MG63 (cell line): ENCODE results near the gene ENG. TPM values are rescaled to one million over a fixed set of nuclear protein-coding genes. Genes with fewer than 3 reads are reported as not detected.
A peak's percentile ranks its signal among the peaks of the same experiment; 100 is the strongest.

ENCODE experiments used
- DNase-seq: peaks from one replicate; pipeline ENCODE4 v3.0.0-alpha.2; 2020
- H3K27me3 ChIP-seq: fragments of 250-450 bp; sonication (Bioruptor Pico); 2 replicates; pipeline ENCODE4 v1.5.1; 2020; ENCODE audit warnings: mild to moderate bottlenecking, moderate library complexity
- H3K36me3 ChIP-seq: fragments of 250-450 bp; sonication (Bioruptor Pico); 2 replicates; pipeline ENCODE4 v1.5.1; 2020; ENCODE audit warnings: mild to moderate bottlenecking, moderate library complexity
- H3K4me3 ChIP-seq: fragments of 250-450 bp; sonication (Bioruptor Pico); 2 replicates; pipeline ENCODE4 v1.5.1; 2020; ENCODE audit warnings: mild to moderate bottlenecking, moderate library complexity
- H3K9me3 ChIP-seq: fragments of 250-450 bp; sonication (Bioruptor Pico); 2 replicates; pipeline ENCODE4 v1.5.1; 2020; ENCODE audit warnings: mild to moderate bottlenecking, moderate library complexity
- total RNA-seq: library from RNA; depleted of rRNA; stranded (reverse); fragments of >200 nt; shearing (Covaris generic); gene quantifications from 2 replicates; pipeline ENCODE4 v1.2.3, GENCODE V29; 2014; ENCODE audit warnings: low replicate concordance

Gene ENG
- total RNA-seq, 1 experiment from 2014 or later: 14.0 TPM

- no peaks in the 10 kb centered on the region for H3K27me3 ChIP-seq
- H3K9me3 ChIP-seq: no peaks in the 10 kb centered on the region
- DNase-seq: no peak
- H3K36me3 ChIP-seq: peaks cover 17% of the 10 kb centered on the region
- H3K4me3 ChIP-seq: no peak overlapping the region
Measured at GRCh38 chr9:127796852-127797370, 57.5 kb downstream of the ENG start.

- Histone ChIP-seq H3K9me3 (no peaks in the 10 kb centered on the region), H3K4me3 (no peak overlapping the region), H3K36me3 (peaks cover 20% of the 10 kb centered on the region), H3K27me3 (no peaks in the 10 kb centered on the region)
- DNase-seq: peak; percentile 39
Measured at GRCh38 chr9:127796225-127796813, 58.1 kb downstream of the ENG start.

- no peak for DNase-seq
- Histone ChIP-seq H3K27me3 (no peaks in the 10 kb centered on the region), H3K36me3 (peaks cover 41% of the 10 kb centered on the region), H3K9me3 (no peaks in the 10 kb centered on the region), H3K4me3 (no peak overlapping the region)
Measured at GRCh38 chr9:127794001-127794791, 60.3 kb downstream of the ENG start.

GRCh38 chr9:127793093-127793708 is 61.3 kb downstream of the ENG start:
- Histone ChIP-seq H3K9me3 (no peaks in the 10 kb centered on the region), H3K36me3 (peaks cover 51% of the 10 kb centered on the region), H3K4me3 (no peak overlapping the region), H3K27me3 (no peaks in the 10 kb centered on the region)
- no peak for DNase-seq

- DNase-seq: no peak
- no peak overlapping the region for H3K4me3 ChIP-seq
- no peaks in the 10 kb centered on the region for H3K9me3 ChIP-seq
- H3K27me3 ChIP-seq: no peaks in the 10 kb centered on the region
- peaks cover 57% of the 10 kb centered on the region for H3K36me3 ChIP-seq
Measured at GRCh38 chr9:127792417-127793031, 61.9 kb downstream of the ENG start.

- DNase-seq: no peak
- H3K36me3 ChIP-seq: peaks cover 70% of the 10 kb centered on the region
- H3K27me3 ChIP-seq: no peaks in the 10 kb centered on the region
- no peak overlapping the region for H3K4me3 ChIP-seq
- H3K9me3 ChIP-seq: no peaks in the 10 kb centered on the region
Measured at GRCh38 chr9:127791085-127791484, 63.4 kb downstream of the ENG start.

- H3K36me3 ChIP-seq: peaks cover 71% of the 10 kb centered on the region
- no peaks in the 10 kb centered on the region for H3K9me3 ChIP-seq
- H3K4me3 ChIP-seq: no peak overlapping the region
- H3K27me3 ChIP-seq: no peaks in the 10 kb centered on the region
- no peak for DNase-seq
Measured at GRCh38 chr9:127790094-127790855, 64.2 kb downstream of the ENG start.

- no peaks in the 10 kb centered on the region for H3K27me3 ChIP-seq
Measured at GRCh38 chr9:127789179-127789578, 65.3 kb downstream of the ENG start.

GRCh38 chr9:127788337-127789011 is 66.0 kb downstream of the ENG start:
- no peak overlapping the region for H3K4me3 ChIP-seq
- DNase-seq: no peak
- H3K27me3 ChIP-seq: no peaks in the 10 kb centered on the region
- H3K9me3 ChIP-seq: no peaks in the 10 kb centered on the region
- H3K36me3 ChIP-seq: peaks cover 67% of the 10 kb centered on the region

More at GRCh38 chr9:127789179-127789578, 65.3 kb downstream of the ENG start:
- Histone ChIP-seq H3K4me3 (no peak overlapping the region), H3K36me3 (peaks cover 67% of the 10 kb centered on the region), H3K9me3 (no peaks in the 10 kb centered on the region)
- no peak for DNase-seq

GRCh38 chr9:127786773-127787104 is 67.7 kb downstream of the ENG start:
- Histone ChIP-seq H3K36me3 (peaks cover 54% of the 10 kb centered on the region), H3K27me3 (no peaks in the 10 kb centered on the region), H3K9me3 (no peaks in the 10 kb centered on the region), H3K4me3 (peak overlapping the region; percentile 99)
- DNase-seq: no peak

GRCh38 chr9:127785933-127786772 is 68.3 kb downstream of the ENG start, which contains the start of gene CDK9:
TSS of gene CDK9 (plus strand) at chr9:127786034. CDS start at chr9:127786149, 115 bp downstream.
- H3K4me3 ChIP-seq: peak within 1 kb of the TSS; percentile 99
- peaks cover 49% of the 10 kb centered on the region for H3K36me3 ChIP-seq
- H3K27me3 ChIP-seq: no peaks in the 10 kb centered on the region
- H3K9me3 ChIP-seq: no peaks in the 10 kb centered on the region
- DNase-seq: peak; percentile 91

GRCh38 chr9:127785023-127785932 is 69.2 kb downstream of the ENG start:
- peak overlapping the region; percentile 62 for H3K4me3 ChIP-seq
- H3K27me3 ChIP-seq: no peaks in the 10 kb centered on the region
- H3K36me3 ChIP-seq: peaks cover 42% of the 10 kb centered on the region
- peak; percentile 79 for DNase-seq
- H3K9me3 ChIP-seq: no peaks in the 10 kb centered on the region

GRCh38 chr9:127783111-127784008 is 71.1 kb downstream of the ENG start:
- H3K27me3 ChIP-seq: no peaks in the 10 kb centered on the region
- DNase-seq: no peak
- H3K9me3 ChIP-seq: no peaks in the 10 kb centered on the region
- H3K4me3 ChIP-seq: no peak overlapping the region
- H3K36me3 ChIP-seq: peaks cover 22% of the 10 kb centered on the region
